Measurements from ENCODE around the gene PSTPIP2. TPM values are rescaled to one million over a fixed set of nuclear protein-coding genes. Genes with fewer than 3 reads are reported as not detected.

PSTPIP2 gene
- total RNA-seq, 1 experiment from 2014 or later, result not detected

GRCh38 chr18:45998244-45998643 is 73.8 kb downstream of the PSTPIP2 start:
- Histone ChIP-seq H3F3A (ENCODE audit: insufficient read depth, low read depth) (peaks cover 9% of the 10 kb centered on the region; the same call in 1 of the 2 replicates), H3K27ac (no peak overlapping the region), H3K4me1 (replicated peaks; ENCODE audit: insufficient read depth) (peaks cover 8% of the 10 kb centered on the region), H2AFZ (no peak overlapping the region), H3K36me3 (ENCODE audit: low read depth) (no peaks in the 10 kb centered on the region), H3K9me2 (ENCODE audit: insufficient read depth) (no peaks in the 10 kb centered on the region; the same call in 1 of the 2 replicates), H3K27me3 (ENCODE audit: insufficient read depth, low read depth) (no peaks in the 10 kb centered on the region), H3K79me2 (ENCODE audit: low read depth) (no peaks in the 10 kb centered on the region), H3K4me3 (no peak overlapping the region), H3K4me2 (no peak overlapping the region), H3K9me3 (ENCODE audit: insufficient read depth, low read depth) (0 out of 2 replicates have a peak, but pooled peaks cover 5% of the 10 kb centered on the region), H4K20me1 (ENCODE audit: insufficient read depth) (no peaks in the 10 kb centered on the region)
- ChIA-PET CTCF (no interaction called here), POLR2A (ENCODE audit: unreplicated experiment) (no interaction called here)
- no peak for DNase-seq
- BruUV-seq (replicated peaks), result no TSS peak
- intact Hi-C loops (cut with micrococcal nuclease; ENCODE audit: unreplicated experiment), result no loop called here
- no peak for TF ChIP-seq CTCF (conservative IDR thresholded peaks at IDR 0.05)
- TF ChIP-seq EZH2 (IDR thresholded peaks at IDR 0.05; ENCODE audit: low read depth), result no peak

GRCh38 chr18:45997700-45998151 is 74.3 kb downstream of the PSTPIP2 start:
- Histone ChIP-seq H3K4me2 (no peak overlapping the region), H3F3A (ENCODE audit: insufficient read depth, low read depth) (peaks cover 15% of the 10 kb centered on the region; the same call in 1 of the 2 replicates), H3K9me3 (ENCODE audit: insufficient read depth, low read depth) (0 out of 2 replicates have a peak, but pooled peaks cover 5% of the 10 kb centered on the region), H3K4me1 (replicated peaks; ENCODE audit: insufficient read depth) (peaks cover 14% of the 10 kb centered on the region), H3K27me3 (ENCODE audit: insufficient read depth, low read depth) (no peaks in the 10 kb centered on the region), H3K79me2 (ENCODE audit: low read depth) (no peaks in the 10 kb centered on the region), H3K36me3 (ENCODE audit: low read depth) (no peaks in the 10 kb centered on the region), H4K20me1 (ENCODE audit: insufficient read depth) (no peaks in the 10 kb centered on the region), H3K27ac (no peak overlapping the region), H3K9me2 (ENCODE audit: insufficient read depth) (no peaks in the 10 kb centered on the region; the same call in 1 of the 2 replicates), H3K4me3 (no peak overlapping the region), H2AFZ (no peak overlapping the region)
- no peak for DNase-seq
- ChIA-PET CTCF (no interaction called here), POLR2A (ENCODE audit: unreplicated experiment) (no interaction called here)
- intact Hi-C loops (cut with micrococcal nuclease; ENCODE audit: unreplicated experiment), result no loop called here
- no TSS peak for BruUV-seq (replicated peaks)
- TF ChIP-seq EZH2 (IDR thresholded peaks at IDR 0.05; ENCODE audit: low read depth) (no peak), CTCF (conservative IDR thresholded peaks at IDR 0.05) (no peak)

GRCh38 chr18:45995461-45995860 is 76.6 kb downstream of the PSTPIP2 start:
- Histone ChIP-seq H3K4me2 (no peak overlapping the region), H3K79me2 (ENCODE audit: low read depth) (no peaks in the 10 kb centered on the region), H3K27me3 (ENCODE audit: insufficient read depth, low read depth) (no peaks in the 10 kb centered on the region), H4K20me1 (ENCODE audit: insufficient read depth) (no peaks in the 10 kb centered on the region), H3K27ac (no peak overlapping the region), H3K4me1 (replicated peaks; ENCODE audit: insufficient read depth) (peaks cover 16% of the 10 kb centered on the region), H3K9me2 (ENCODE audit: insufficient read depth) (no peaks in the 10 kb centered on the region; the same call in 1 of the 2 replicates), H3K4me3 (no peak overlapping the region), H3F3A (ENCODE audit: insufficient read depth, low read depth) (peaks cover 15% of the 10 kb centered on the region; the same call in 1 of the 2 replicates), H3K36me3 (ENCODE audit: low read depth) (no peaks in the 10 kb centered on the region), H3K9me3 (ENCODE audit: insufficient read depth, low read depth) (no peaks in the 10 kb centered on the region), H2AFZ (no peak overlapping the region)
- TF ChIP-seq CTCF (conservative IDR thresholded peaks at IDR 0.05), result no peak
- TF ChIP-seq EZH2 (IDR thresholded peaks at IDR 0.05; ENCODE audit: low read depth), result no peak
- intact Hi-C loops (cut with micrococcal nuclease; ENCODE audit: unreplicated experiment), result no loop called here
- POLR2A ChIA-PET (ENCODE audit: unreplicated experiment), result no interaction called here
- no TSS peak for BruUV-seq (replicated peaks)
- no peak for DNase-seq
- CTCF ChIA-PET, result no interaction called here

Data from PC-9 (cell line).